ENCODE measurements around the gene CAPN15. TPM values are rescaled to one million over a fixed set of nuclear protein-coding genes. Genes with fewer than 3 reads are reported as not detected.

Gene CAPN15
- total RNA-seq, 1 experiment from 2014 or later, result 76.4 TPM

DNA sequence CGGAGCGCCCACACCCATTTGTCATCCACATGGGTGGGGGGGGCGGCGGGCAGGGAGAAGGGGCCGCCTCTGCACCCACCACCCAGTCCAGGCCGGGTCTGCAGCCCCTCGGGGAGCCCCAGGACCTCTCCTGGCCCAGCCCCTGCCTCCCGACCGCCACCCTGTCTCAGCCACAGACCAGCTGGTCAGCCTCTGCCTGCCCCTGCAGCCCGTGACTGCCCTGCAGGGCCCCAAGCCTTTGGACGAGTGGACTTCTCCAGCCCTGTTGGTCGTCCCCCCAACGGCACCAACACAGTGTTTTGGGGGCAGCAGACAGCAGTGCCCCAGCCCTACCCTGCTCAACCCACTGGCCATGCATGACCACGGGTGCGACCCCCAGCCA lies 33.9 kb downstream of the CAPN15 start:
- no peak overlapping the region for H3K4me3 Mint-ChIP-seq
- H3K56ac ChIP-seq (ENCODE audit: insufficient read length, low read depth, low read length), result no peak overlapping the region
- WGBS (ENCODE audit: extremely low coverage, insufficient read length, low lambda C conversion rate), result no CpG with 5 or more reads among the region's 15 CpGs

More for the DNA sequence above, 33.9 kb downstream of the CAPN15 start:
- no peak overlapping the region for H3K23ac ChIP-seq (ENCODE audit: insufficient read length, low read depth, low read length)
- no peak overlapping the region; the same call in 1 of the 2 replicates for H3K14ac ChIP-seq (ENCODE audit: insufficient read depth, low read length)
- H3K4ac ChIP-seq (ENCODE audit: low read depth, low read length), result no peak overlapping the region
- H3K9ac ChIP-seq (ENCODE audit: extremely low read depth, insufficient read length, low read length), result no peak overlapping the region
- H4K20me1 ChIP-seq (ENCODE audit: control insufficient read depth, insufficient read depth, insufficient read length), result peaks cover 3% of the 10 kb centered on the region
- H2AK5ac ChIP-seq (ENCODE audit: insufficient read length, low read length), result no peak overlapping the region
- no peaks in the 10 kb centered on the region for H3K9me3 ChIP-seq (ENCODE audit: control insufficient read depth, low read depth, low read length)
- H3K36me3 Mint-ChIP-seq (ENCODE audit: insufficient read depth in 1 of 3, low read depth in 3 of 3), result no peaks in the 10 kb centered on the region; a peak in 1 of 7 replicates
- no peak overlapping the region for H2BK5ac ChIP-seq (ENCODE audit: insufficient read length, low read length)
- no peak overlapping the region for H3K27ac Mint-ChIP-seq
- no peak overlapping the region for H2BK12ac ChIP-seq (ENCODE audit: insufficient read length, low read depth, low read length)
- no peak overlapping the region for H4K8ac ChIP-seq (replicated peaks; ENCODE audit: insufficient read length, low read depth, low read length)
- peaks cover under 1 to 7% of the 10 kb centered on the region in 2 experiments; a peak in 3 of 4 replicates for H3K4me1 Mint-ChIP-seq
- no peak overlapping the region for H4K91ac ChIP-seq (ENCODE audit: insufficient read length, low read depth, low read length)
- TF ChIP-seq CTCF (conservative IDR thresholded peaks at IDR 0.05), result no peak
- H3T11ph ChIP-seq (ENCODE audit: low read length), result no peak overlapping the region
- H3K4me1 ChIP-seq (ENCODE audit: insufficient read depth, low read length), result no peaks in the 10 kb centered on the region
- H3K9me3 Mint-ChIP-seq, result no peaks in the 10 kb centered on the region; a peak in 1 of 5 replicates
- peaks cover 42% of the 10 kb centered on the region for H3K27me3 Mint-ChIP-seq (ENCODE audit: low read depth)
- no peak overlapping the region for H2BK15ac ChIP-seq (ENCODE audit: low read depth, low read length)
- no peak overlapping the region for H3K18ac ChIP-seq (ENCODE audit: insufficient read length, low read depth, low read length)
- H3K23me2 ChIP-seq (ENCODE audit: insufficient read length, low read depth, low read length, poor library complexity, severe bottlenecking), result no peaks in the 10 kb centered on the region
- H2BK20ac ChIP-seq (ENCODE audit: low read depth, low read length, poor library complexity, severe bottlenecking), result no peak overlapping the region
- H4K5ac ChIP-seq (ENCODE audit: insufficient read length, low read depth, low read length), result no peak overlapping the region
- no peak overlapping the region for H3K27ac ChIP-seq (ENCODE audit: insufficient read length, low read depth, low read length)
- no peak for DNase-seq
- H2BK120ac ChIP-seq (ENCODE audit: low read depth, low read length, poor library complexity, severe bottlenecking), result no peak overlapping the region
- H2AFZ ChIP-seq (ENCODE audit: low read length), result no peak overlapping the region
- H3K79me2 ChIP-seq (ENCODE audit: insufficient read depth, low read length), result no peaks in the 10 kb centered on the region
- no peak overlapping the region for H3K4me2 ChIP-seq (ENCODE audit: insufficient read depth, insufficient read length, low read length)
- H3K79me1 ChIP-seq (ENCODE audit: insufficient read depth, low read depth, low read length, poor library complexity, severe bottlenecking), result no peaks in the 10 kb centered on the region
- H3K27me3 ChIP-seq (ENCODE audit: insufficient read depth, low read length), result peaks cover 2% of the 10 kb centered on the region; the same call in 1 of the 2 replicates

Data from H9 (cell line).